Spleen (tissue), 7 donors: ENCODE measurements around the gene RBM15B.

ENCODE experiments used
- POLR2A ChIP-seq, 3 donors: fragments of 450-650 bp; IDR thresholded peaks; one replicate each; pipeline ENCODE4 v1.5.1; 2017; ENCODE audit warnings: antibody characterized with exemption in 3 of 3, mild to moderate bottlenecking in 1 of 3
- POLR2AphosphoS5 ChIP-seq, 3 donors: sonication (generic); formaldehyde crosslinking; IDR thresholded peaks; one replicate each; pipeline ENCODE4 v1.5.1; 2017; ENCODE audit warnings: antibody characterized with exemption in 3 of 3
- TF ChIP-seq, protein P1 (sequence below), 11 experiments: fragments of 200-600 bp in 7 of 11; fragments of 450-650 bp in 4 of 11; sonication (generic) in 4 of 11; IDR thresholded peaks in 8 of 11; conservative IDR thresholded peaks in 3 of 11; 1 replicate in 7 of 11; 2 replicates in 4 of 11; pipeline versions ENCODE4 v1.4.0 to v1.8.0; 2016 to 2021; ENCODE audit warnings: antibody characterized with exemption in 11 of 11, inconsistent platforms in 4 of 11, mild to moderate bottlenecking in 1 of 11
- donor health status: DM: no; HTN: no; CAD: no; lungs with moderate emphysema.
- donor health status: DM: no; HTN: no; CAD: no.
- donor health status: DM: no; HTN: no; CAD: no.

DNA sequence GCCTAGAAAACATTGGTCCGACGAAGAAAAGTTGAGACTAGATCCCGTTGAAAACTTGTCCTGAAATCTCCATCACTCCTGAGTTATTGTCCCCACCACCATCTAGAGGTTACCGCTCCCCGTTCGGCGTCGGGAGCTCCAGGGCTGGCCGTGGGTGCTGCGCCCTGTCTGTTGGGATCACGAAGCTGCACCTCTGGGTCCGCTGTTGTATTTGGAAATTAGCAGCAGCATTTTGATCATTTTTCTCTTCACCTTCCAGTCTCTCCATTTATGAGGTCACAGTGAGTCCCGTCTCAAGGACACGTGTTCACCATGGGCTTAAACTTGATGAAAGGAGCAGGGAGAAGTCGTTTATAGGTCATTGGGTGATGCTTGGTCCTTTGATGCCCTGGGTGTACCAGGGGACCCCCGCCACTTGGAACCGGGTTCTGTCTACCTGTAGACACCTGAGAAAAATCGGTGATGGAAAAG, 5.4 kb upstream of the RBM15B start:
- TF ChIP-seq, protein P1, sequence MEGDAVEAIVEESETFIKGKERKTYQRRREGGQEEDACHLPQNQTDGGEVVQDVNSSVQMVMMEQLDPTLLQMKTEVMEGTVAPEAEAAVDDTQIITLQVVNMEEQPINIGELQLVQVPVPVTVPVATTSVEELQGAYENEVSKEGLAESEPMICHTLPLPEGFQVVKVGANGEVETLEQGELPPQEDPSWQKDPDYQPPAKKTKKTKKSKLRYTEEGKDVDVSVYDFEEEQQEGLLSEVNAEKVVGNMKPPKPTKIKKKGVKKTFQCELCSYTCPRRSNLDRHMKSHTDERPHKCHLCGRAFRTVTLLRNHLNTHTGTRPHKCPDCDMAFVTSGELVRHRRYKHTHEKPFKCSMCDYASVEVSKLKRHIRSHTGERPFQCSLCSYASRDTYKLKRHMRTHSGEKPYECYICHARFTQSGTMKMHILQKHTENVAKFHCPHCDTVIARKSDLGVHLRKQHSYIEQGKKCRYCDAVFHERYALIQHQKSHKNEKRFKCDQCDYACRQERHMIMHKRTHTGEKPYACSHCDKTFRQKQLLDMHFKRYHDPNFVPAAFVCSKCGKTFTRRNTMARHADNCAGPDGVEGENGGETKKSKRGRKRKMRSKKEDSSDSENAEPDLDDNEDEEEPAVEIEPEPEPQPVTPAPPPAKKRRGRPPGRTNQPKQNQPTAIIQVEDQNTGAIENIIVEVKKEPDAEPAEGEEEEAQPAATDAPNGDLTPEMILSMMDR (IDR thresholded peaks at IDR 0.05 in 8 of 11, conservative IDR thresholded peaks at IDR 0.05 in 3 of 11) = no peak
- TF ChIP-seq POLR2A (IDR thresholded peaks at IDR 0.05) = no peak
- TF ChIP-seq POLR2AphosphoS5 (IDR thresholded peaks at IDR 0.05) = no peak
